HL-60 (cell line): Measurements from ENCODE around the gene CREB5.

Experiments
- CTCF ChIP-seq: IDR thresholded peaks from one replicate; pipeline ENCODE4 v1.5.1; 2011; ENCODE audit warnings: low read length, control low read depth, inconsistent platforms; ENCODE audit not compliant: insufficient read depth
- POLR2AphosphoS5 ChIP-seq: IDR thresholded peaks from 2 replicates; pipeline ENCODE4 v1.6.1; 2012; ENCODE audit warnings: low read depth

GRCh38 chr7:28711114-28711513 is 298.8 kb downstream of the CREB5 start:
- TF ChIP-seq CTCF (no peak), POLR2AphosphoS5 (no peak)
